Ishikawa (cell line): ENCODE measurements around the gene CCDC150.

ENCODE experiments used
- CEBPB ChIP-seq: IDR thresholded peaks from 2 replicates; pipeline ENCODE4 v1.6.1; 2012
- CREB1 ChIP-seq: IDR thresholded peaks from 2 replicates; pipeline ENCODE4 v1.6.1; 2012; ENCODE audit warnings: low read depth
- EGR1 ChIP-seq: IDR thresholded peaks from 2 replicates; pipeline ENCODE4 v1.6.1; 2012
- EP300 ChIP-seq: IDR thresholded peaks from 2 replicates; pipeline ENCODE4 v1.6.1; 2012; ENCODE audit warnings: borderline replicate concordance
- FOXM1 ChIP-seq: IDR thresholded peaks from 2 replicates; pipeline ENCODE4 v1.6.1; 2012; ENCODE audit warnings: low read depth, borderline replicate concordance
- NFIC ChIP-seq: IDR thresholded peaks from 2 replicates; pipeline ENCODE4 v1.6.1; 2012
- RAD21 ChIP-seq: IDR thresholded peaks from 2 replicates; pipeline ENCODE4 v1.6.1; 2012; ENCODE audit warnings: low read depth
- REST ChIP-seq: IDR thresholded peaks from 2 replicates; pipeline ENCODE4 v1.6.1; 2012; ENCODE audit warnings: low read depth, mild to moderate bottlenecking
- TAF1 ChIP-seq: IDR thresholded peaks from 2 replicates; pipeline ENCODE4 v1.6.1; 2012; ENCODE audit warnings: low read depth, mild to moderate bottlenecking
- TCF12 ChIP-seq: IDR thresholded peaks from 2 replicates; pipeline ENCODE4 v1.6.1; 2012; ENCODE audit warnings: low read depth
- TEAD4 ChIP-seq: IDR thresholded peaks from 2 replicates; pipeline ENCODE4 v1.6.1; 2012
- USF1 ChIP-seq: IDR thresholded peaks from 2 replicates; pipeline ENCODE4 v1.6.1; 2012
- YY1 ChIP-seq: IDR thresholded peaks from 2 replicates; pipeline ENCODE4 v1.6.1; 2012; ENCODE audit warnings: low read depth
- ZBTB7A ChIP-seq: IDR thresholded peaks from 2 replicates; pipeline ENCODE4 v1.6.1; 2012; ENCODE audit warnings: low read depth
- TF ChIP-seq, protein P1 (sequence below): IDR thresholded peaks from 2 replicates; pipeline ENCODE4 v1.6.1; 2012

CCDC150 gene

GRCh38 chr2:196677404-196677803 is 37.9 kb downstream of the CCDC150 start:
- no peak for TF ChIP-seq EGR1
- no peak for TF ChIP-seq YY1
- no peak for TF ChIP-seq TAF1
- no peak for TF ChIP-seq REST
- TF ChIP-seq TEAD4, result no peak
- no peak for TF ChIP-seq FOXM1
- TF ChIP-seq CREB1, result no peak
- no peak for TF ChIP-seq TCF12
- TF ChIP-seq NFIC, result no peak
- TF ChIP-seq USF1, result no peak
- no peak for TF ChIP-seq CEBPB
- TF ChIP-seq ZBTB7A, result no peak
- TF ChIP-seq, protein P1, sequence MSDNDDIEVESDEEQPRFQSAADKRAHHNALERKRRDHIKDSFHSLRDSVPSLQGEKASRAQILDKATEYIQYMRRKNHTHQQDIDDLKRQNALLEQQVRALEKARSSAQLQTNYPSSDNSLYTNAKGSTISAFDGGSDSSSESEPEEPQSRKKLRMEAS, result no peak
- no peak for TF ChIP-seq EP300
- no peak for TF ChIP-seq RAD21

DNA sequence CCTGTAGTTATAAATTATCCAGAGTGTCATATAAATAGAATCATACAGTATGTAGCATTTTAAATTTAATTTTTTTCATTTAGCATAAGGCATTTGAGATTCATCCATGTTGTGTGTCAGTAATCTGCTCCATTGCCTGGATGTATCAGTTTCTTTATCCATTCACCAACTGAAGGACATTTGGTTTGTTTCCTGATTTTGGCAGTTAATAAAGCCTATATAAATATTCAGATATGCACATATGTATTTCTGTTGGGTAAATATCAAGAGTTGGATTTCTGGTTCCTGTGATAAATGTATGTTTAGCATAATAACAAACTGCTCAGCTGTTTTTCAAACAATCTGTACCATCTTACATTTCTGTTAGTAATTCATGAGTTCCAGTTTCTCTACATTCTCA is 39.9 kb downstream of the CCDC150 start:
- TF ChIP-seq TEAD4 (no peak), CEBPB (no peak), FOXM1 (no peak), NFIC (no peak)
- TF ChIP-seq, protein P1, result no peak

DNA sequence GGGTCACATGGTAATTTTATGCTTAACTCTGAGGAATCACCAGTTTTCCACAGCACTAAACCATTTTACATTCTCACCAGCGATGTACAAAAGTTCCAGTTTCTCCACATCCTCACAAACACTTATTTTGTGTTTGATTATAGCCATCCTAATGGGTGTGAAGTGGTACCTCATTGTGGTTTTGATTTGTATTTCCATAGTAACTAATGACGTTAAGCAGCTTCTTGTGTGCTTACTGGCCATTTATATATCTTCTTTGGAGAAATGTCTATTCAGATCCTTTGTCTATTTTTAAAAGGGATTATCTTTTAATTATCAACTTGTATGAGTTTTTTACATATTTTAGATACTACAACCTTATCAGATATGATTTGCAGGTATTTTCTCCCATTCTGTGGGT is 42.0 kb downstream of the CCDC150 start:
- TF ChIP-seq, protein P1, result no peak
- TF ChIP-seq ZBTB7A (no peak), CEBPB (no peak), TEAD4 (no peak), REST (no peak)

DNA sequence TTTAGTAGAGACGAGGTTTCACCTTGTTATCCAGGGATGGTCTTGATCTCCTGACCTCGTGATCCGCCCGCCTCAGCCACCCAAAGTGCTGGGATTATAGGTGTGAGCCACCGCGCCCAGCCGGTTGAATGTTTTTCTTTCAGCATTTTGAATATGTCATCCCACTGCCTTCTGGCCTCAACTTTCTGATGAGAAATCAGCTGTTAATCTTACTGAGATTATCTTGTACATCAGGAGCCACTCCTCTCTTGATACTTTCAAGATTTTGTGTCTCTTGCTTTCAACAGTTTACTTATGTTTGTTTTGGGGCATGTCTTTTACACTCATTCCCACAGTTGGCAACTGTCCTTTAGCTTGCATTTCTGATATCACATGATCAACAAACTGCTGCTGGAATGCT is 46.3 kb downstream of the CCDC150 start:
- TF ChIP-seq CEBPB (no peak), EGR1 (no peak), TEAD4 (no peak), YY1 (no peak), EP300 (no peak), REST (no peak), USF1 (no peak), TAF1 (no peak), CREB1 (no peak), TCF12 (no peak), ZBTB7A (no peak), RAD21 (no peak), FOXM1 (no peak), NFIC (no peak)
- TF ChIP-seq, protein P1, result no peak
